Measurements from ENCODE around the gene NXPH1. TPM values are rescaled to one million over a fixed set of nuclear protein-coding genes. Genes with fewer than 3 reads are reported as not detected.

The NXPH1 gene
- total and polyA plus RNA-seq, 9 of the 15 experiments (the other 6 are each of a cell fraction or from before 2014, with no cell fraction given): 0.16 TPM; not detected in 8

DNA sequence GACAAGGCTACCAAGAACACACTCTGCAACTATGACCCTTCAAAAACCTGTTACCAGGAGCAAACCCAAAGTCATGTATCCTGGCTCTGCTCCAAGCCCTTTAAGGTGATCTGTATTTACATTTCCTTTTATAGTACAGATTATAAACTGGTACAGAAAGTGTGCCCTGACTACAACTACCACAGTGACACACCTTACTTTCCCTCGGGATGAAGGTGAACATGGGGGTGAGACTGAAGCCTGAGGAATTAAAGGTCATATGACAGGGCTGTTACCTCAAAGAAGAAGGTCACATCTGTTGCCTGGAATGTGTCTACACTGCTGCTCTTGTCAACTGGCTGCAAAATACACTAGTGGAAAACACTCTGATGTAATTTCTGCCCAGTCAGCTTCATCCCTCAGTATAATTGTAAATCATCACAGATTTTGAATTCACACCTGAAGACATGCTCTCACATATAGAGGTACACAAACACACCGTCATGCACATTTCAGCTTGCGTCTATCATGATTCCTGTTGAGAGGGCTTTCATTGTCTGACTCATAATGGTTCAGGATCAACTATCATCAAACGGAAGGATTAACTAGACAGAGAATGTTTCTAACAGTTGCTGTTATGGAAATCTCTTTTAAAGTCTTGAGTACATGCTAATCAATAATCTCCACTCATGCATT lies 318.3 kb downstream of the NXPH1 start (continued):
- TF ChIP-seq HNRNPL (IDR thresholded peaks at IDR 0.05; ENCODE audit: low read depth, low read length) (no peak), BCL6 (CRISPR knock-in tag; IDR thresholded peaks at IDR 0.05) (no peak), MEF2A (IDR thresholded peaks at IDR 0.05; ENCODE audit: control insufficient read depth, low read depth, low read length) (no peak), EWSR1 (IDR thresholded peaks at IDR 0.05; ENCODE audit: borderline replicate concordance, low read depth, partially characterized antibody) (no peak), JUN (IDR thresholded peaks at IDR 0.05; ENCODE audit: borderline replicate concordance, low read depth, low read length) (no peak), JUN (CRISPR knock-in tag; IDR thresholded peaks at IDR 0.05; ENCODE audit: borderline replicate concordance) (no peak), ZNF77 (CRISPR knock-in tag; IDR thresholded peaks at IDR 0.05) (no peak), ZBTB17 (CRISPR knock-in tag; IDR thresholded peaks at IDR 0.05) (no peak), FOSL1 (tag; conservative IDR thresholded peaks at IDR 0.05) (0 out of 2 replicates have a peak, but pooled peaks have one; percentile 15), RFX1 (IDR thresholded peaks at IDR 0.05) (peak; percentile 44), HMGN3 (IDR thresholded peaks at IDR 0.05; ENCODE audit: borderline replicate concordance, extremely low read depth, insufficient read length, low read depth, low read length) (no peak), SRSF7 (optimal IDR thresholded peaks at IDR 0.05; ENCODE audit: low read depth, low read length) (no peak), PPARD (CRISPR knock-in tag; IDR thresholded peaks at IDR 0.05) (no peak), NFE2 (IDR thresholded peaks at IDR 0.05; ENCODE audit: low read depth) (peak; percentile 82)
- TF ChIP-seq, protein P1, sequence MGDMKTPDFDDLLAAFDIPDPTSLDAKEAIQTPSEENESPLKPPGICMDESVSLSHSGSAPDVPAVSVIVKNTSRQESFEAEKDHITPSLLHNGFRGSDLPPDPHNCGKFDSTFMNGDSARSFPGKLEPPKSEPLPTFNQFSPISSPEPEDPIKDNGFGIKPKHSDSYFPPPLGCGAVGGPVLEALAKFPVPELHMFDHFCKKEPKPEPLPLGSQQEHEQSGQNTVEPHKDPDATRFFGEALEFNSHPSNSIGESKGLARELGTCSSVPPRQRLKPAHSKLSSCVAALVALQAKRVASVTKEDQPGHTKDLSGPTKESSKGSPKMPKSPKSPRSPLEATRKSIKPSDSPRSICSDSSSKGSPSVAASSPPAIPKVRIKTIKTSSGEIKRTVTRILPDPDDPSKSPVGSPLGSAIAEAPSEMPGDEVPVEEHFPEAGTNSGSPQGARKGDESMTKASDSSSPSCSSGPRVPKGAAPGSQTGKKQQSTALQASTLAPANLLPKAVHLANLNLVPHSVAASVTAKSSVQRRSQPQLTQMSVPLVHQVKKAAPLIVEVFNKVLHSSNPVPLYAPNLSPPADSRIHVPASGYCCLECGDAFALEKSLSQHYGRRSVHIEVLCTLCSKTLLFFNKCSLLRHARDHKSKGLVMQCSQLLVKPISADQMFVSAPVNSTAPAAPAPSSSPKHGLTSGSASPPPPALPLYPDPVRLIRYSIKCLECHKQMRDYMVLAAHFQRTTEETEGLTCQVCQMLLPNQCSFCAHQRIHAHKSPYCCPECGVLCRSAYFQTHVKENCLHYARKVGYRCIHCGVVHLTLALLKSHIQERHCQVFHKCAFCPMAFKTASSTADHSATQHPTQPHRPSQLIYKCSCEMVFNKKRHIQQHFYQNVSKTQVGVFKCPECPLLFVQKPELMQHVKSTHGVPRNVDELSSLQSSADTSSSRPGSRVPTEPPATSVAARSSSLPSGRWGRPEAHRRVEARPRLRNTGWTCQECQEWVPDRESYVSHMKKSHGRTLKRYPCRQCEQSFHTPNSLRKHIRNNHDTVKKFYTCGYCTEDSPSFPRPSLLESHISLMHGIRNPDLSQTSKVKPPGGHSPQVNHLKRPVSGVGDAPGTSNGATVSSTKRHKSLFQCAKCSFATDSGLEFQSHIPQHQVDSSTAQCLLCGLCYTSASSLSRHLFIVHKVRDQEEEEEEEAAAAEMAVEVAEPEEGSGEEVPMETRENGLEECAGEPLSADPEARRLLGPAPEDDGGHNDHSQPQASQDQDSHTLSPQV (IDR thresholded peaks at IDR 0.05): no peak; the same call in 1 of the 2 replicates
- TF ChIP-seq, protein P2, sequence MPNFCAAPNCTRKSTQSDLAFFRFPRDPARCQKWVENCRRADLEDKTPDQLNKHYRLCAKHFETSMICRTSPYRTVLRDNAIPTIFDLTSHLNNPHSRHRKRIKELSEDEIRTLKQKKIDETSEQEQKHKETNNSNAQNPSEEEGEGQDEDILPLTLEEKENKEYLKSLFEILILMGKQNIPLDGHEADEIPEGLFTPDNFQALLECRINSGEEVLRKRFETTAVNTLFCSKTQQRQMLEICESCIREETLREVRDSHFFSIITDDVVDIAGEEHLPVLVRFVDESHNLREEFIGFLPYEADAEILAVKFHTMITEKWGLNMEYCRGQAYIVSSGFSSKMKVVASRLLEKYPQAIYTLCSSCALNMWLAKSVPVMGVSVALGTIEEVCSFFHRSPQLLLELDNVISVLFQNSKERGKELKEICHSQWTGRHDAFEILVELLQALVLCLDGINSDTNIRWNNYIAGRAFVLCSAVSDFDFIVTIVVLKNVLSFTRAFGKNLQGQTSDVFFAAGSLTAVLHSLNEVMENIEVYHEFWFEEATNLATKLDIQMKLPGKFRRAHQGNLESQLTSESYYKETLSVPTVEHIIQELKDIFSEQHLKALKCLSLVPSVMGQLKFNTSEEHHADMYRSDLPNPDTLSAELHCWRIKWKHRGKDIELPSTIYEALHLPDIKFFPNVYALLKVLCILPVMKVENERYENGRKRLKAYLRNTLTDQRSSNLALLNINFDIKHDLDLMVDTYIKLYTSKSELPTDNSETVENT (CRISPR knock-in tag; IDR thresholded peaks at IDR 0.05): no peak
- TF ChIP-seq, protein P3, sequence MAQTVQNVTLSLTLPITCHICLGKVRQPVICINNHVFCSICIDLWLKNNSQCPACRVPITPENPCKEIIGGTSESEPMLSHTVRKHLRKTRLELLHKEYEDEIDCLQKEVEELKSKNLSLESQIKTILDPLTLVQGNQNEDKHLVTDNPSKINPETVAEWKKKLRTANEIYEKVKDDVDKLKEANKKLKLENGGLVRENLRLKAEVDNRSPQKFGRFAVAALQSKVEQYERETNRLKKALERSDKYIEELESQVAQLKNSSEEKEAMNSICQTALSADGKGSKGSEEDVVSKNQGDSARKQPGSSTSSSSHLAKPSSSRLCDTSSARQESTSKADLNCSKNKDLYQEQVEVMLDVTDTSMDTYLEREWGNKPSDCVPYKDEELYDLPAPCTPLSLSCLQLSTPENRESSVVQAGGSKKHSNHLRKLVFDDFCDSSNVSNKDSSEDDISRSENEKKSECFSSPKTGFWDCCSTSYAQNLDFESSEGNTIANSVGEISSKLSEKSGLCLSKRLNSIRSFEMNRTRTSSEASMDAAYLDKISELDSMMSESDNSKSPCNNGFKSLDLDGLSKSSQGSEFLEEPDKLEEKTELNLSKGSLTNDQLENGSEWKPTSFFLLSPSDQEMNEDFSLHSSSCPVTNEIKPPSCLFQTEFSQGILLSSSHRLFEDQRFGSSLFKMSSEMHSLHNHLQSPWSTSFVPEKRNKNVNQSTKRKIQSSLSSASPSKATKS (CRISPR knock-in tag; IDR thresholded peaks at IDR 0.05): no peak
- TF ChIP-seq, protein P4, sequence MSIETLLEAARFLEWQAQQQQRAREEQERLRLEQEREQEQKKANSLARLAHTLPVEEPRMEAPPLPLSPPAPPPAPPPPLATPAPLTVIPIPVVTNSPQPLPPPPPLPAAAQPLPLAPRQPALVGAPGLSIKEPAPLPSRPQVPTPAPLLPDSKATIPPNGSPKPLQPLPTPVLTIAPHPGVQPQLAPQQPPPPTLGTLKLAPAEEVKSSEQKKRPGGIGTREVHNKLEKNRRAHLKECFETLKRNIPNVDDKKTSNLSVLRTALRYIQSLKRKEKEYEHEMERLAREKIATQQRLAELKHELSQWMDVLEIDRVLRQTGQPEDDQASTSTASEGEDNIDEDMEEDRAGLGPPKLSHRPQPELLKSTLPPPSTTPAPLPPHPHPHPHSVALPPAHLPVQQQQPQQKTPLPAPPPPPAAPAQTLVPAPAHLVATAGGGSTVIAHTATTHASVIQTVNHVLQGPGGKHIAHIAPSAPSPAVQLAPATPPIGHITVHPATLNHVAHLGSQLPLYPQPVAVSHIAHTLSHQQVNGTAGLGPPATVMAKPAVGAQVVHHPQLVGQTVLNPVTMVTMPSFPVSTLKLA (conservative IDR thresholded peaks at IDR 0.05): 0 out of 4 replicates have a peak, but pooled peaks of 1 of the 2 experiments have one; percentile 19
